SK-N-SH treated with all-trans-retinoic acid at 6 μM for 48 hours (cell line): Measurements from ENCODE around the gene CACNA2D2.

Source experiments
- ARNTL ChIP-seq: fragments of 450-650 bp; formaldehyde crosslinking; IDR thresholded peaks from 2 replicates; pipeline ENCODE4 v1.5.0; 2020; ENCODE audit warnings: low read depth, mild to moderate bottlenecking, moderate library complexity, borderline replicate concordance
- CSDC2 ChIP-seq: fragments of 250-450 bp; sonication (Bioruptor Pico); IDR thresholded peaks from 2 replicates; pipeline ENCODE4 v1.5.0; 2020; ENCODE audit warnings: mild to moderate bottlenecking, moderate library complexity
- ESRRG ChIP-seq: fragments of 250-450 bp; sonication (Bioruptor Pico); IDR thresholded peaks from 2 replicates; pipeline ENCODE4 v1.6.1; 2021; ENCODE audit warnings: mild to moderate bottlenecking
- GLIS3 ChIP-seq: fragments of 250-450 bp; sonication (Bioruptor Pico); IDR thresholded peaks from 2 replicates; pipeline ENCODE4 v1.5.0; 2020; ENCODE audit warnings: mild to moderate bottlenecking, moderate library complexity
- ISL1 ChIP-seq: fragments of 250-450 bp; sonication (Bioruptor Pico); IDR thresholded peaks from 2 replicates; pipeline ENCODE4 v2.1.2; 2022; ENCODE audit warnings: mild to moderate bottlenecking, moderate library complexity
- RARB ChIP-seq: fragments of 250-450 bp; sonication (Bioruptor Pico); IDR thresholded peaks from 2 replicates; pipeline ENCODE4 v1.8.0; 2021; ENCODE audit warnings: mild to moderate bottlenecking, moderate library complexity
- TOX ChIP-seq: fragments of 250-450 bp; sonication (Bioruptor Pico); IDR thresholded peaks from 2 replicates; pipeline ENCODE4 v1.8.0; 2021; ENCODE audit warnings: mild to moderate bottlenecking, moderate library complexity, borderline replicate concordance
- ZNF70 ChIP-seq: fragments of 450-650 bp; formaldehyde crosslinking; IDR thresholded peaks from 2 replicates; pipeline ENCODE4 v1.5.0; 2020; ENCODE audit warnings: mild to moderate bottlenecking, moderate library complexity
- TF ChIP-seq, protein P1 (sequence below): fragments of 250-450 bp; sonication (Bioruptor Pico); IDR thresholded peaks from 2 replicates; pipeline ENCODE4 v1.8.0; 2020; ENCODE audit warnings: mild to moderate bottlenecking, moderate library complexity, borderline replicate concordance

- TF ChIP-seq CSDC2 (CRISPR knock-in tag), result no peak
- TF ChIP-seq, protein P1, sequence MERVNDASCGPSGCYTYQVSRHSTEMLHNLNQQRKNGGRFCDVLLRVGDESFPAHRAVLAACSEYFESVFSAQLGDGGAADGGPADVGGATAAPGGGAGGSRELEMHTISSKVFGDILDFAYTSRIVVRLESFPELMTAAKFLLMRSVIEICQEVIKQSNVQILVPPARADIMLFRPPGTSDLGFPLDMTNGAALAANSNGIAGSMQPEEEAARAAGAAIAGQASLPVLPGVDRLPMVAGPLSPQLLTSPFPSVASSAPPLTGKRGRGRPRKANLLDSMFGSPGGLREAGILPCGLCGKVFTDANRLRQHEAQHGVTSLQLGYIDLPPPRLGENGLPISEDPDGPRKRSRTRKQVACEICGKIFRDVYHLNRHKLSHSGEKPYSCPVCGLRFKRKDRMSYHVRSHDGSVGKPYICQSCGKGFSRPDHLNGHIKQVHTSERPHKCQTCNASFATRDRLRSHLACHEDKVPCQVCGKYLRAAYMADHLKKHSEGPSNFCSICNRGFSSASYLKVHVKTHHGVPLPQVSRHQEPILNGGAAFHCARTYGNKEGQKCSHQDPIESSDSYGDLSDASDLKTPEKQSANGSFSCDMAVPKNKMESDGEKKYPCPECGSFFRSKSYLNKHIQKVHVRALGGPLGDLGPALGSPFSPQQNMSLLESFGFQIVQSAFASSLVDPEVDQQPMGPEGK (CRISPR knock-in tag), result no peak
- TF ChIP-seq ARNTL (CRISPR knock-in tag), result no peak
- TF ChIP-seq ZNF70 (CRISPR knock-in tag), result no peak
- no peak for TF ChIP-seq ISL1
- TF ChIP-seq GLIS3, result no peak
- no peak for TF ChIP-seq ESRRG (CRISPR knock-in tag)
- no peak for TF ChIP-seq RARB (CRISPR knock-in tag)
- TF ChIP-seq TOX (CRISPR knock-in tag), result no peak
These were observed 26.9 kb upstream of the CACNA2D2 start for GRCh38 chr3:50530001-50530970.
